ENCODE data around the gene MCTP1.

MCTP1 gene

GRCh38 chr5:94689908-94690307 lies 595.0 kb downstream of the MCTP1 start:
- DNase-seq: no peak

- DNase-seq: no peak
These were observed 601.9 kb downstream of the MCTP1 start for GRCh38 chr5:94682814-94683520.

GRCh38 chr5:94675965-94676618 lies 608.8 kb downstream of the MCTP1 start:
- DNase-seq: no peak

- no peak for DNase-seq
These were observed 610.2 kb downstream of the MCTP1 start for GRCh38 chr5:94674490-94675382.

GRCh38 chr5:94672746-94673145 lies 612.1 kb downstream of the MCTP1 start:
- no peak for DNase-seq

- DNase-seq: no peak
These were observed 614.2 kb downstream of the MCTP1 start for GRCh38 chr5:94670726-94671125.

- DNase-seq: no peak
These were observed 617.0 kb downstream of the MCTP1 start for GRCh38 chr5:94667937-94668336.

- no peak for DNase-seq
These were observed 623.8 kb downstream of the MCTP1 start for GRCh38 chr5:94661086-94661485.

- DNase-seq: no peak
These were observed 624.4 kb downstream of the MCTP1 start for GRCh38 chr5:94660506-94660905.

GRCh38 chr5:94658272-94658671 lies 626.6 kb downstream of the MCTP1 start:
- no peak for DNase-seq

Measured in suppressor macrophage treated with lipopolysaccharide for 4 hours (primary cell).